ENCODE measurements around the gene RAPGEF6. TPM values are rescaled to one million over a fixed set of nuclear protein-coding genes. Genes with fewer than 3 reads are reported as not detected.

RAPGEF6 gene
- total RNA-seq, 1 experiment from 2014 or later, result 17.4 TPM

DNA sequence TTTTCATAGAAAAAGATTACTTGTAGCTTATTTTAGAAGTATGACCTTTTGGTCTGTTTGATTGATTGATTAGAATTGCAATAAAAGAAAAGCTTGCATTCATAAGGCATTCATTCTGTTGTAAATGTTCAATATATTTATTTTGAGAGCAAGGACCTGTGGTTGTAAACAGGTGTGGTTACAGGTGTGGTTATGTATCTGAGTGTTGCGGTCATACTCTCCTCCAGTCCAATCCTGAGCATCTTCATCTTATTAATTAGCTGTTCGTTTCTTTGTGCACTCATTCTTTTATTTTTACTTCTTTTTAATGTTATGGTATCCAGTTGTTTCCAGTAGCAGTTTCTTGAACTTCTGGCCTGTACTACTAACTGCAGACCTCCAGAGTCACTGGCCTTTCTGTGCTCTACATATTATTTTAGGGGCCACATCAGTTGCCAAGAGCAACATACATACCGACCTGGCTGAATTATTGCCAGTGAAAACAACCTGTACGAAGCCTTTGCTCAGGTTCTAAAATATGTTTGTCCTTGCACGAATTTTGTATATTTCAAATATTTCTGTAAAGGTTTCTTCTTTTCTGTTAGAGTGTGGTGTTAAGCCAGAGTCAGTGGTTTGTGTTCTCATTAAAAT, 242.4 kb downstream of the RAPGEF6 start:
- no peak for DNase-seq
- H3K4me1 ChIP-seq, result no peaks in the 10 kb centered on the region
- no peaks in the 10 kb centered on the region for H3K9me3 ChIP-seq
- no TSS peak for BruUV-seq (replicated peaks)
- no peaks in the 10 kb centered on the region for H3K4me1 Mint-ChIP-seq (ENCODE audit: low read depth, unreplicated experiment)
- TF ChIP-seq, protein P1, sequence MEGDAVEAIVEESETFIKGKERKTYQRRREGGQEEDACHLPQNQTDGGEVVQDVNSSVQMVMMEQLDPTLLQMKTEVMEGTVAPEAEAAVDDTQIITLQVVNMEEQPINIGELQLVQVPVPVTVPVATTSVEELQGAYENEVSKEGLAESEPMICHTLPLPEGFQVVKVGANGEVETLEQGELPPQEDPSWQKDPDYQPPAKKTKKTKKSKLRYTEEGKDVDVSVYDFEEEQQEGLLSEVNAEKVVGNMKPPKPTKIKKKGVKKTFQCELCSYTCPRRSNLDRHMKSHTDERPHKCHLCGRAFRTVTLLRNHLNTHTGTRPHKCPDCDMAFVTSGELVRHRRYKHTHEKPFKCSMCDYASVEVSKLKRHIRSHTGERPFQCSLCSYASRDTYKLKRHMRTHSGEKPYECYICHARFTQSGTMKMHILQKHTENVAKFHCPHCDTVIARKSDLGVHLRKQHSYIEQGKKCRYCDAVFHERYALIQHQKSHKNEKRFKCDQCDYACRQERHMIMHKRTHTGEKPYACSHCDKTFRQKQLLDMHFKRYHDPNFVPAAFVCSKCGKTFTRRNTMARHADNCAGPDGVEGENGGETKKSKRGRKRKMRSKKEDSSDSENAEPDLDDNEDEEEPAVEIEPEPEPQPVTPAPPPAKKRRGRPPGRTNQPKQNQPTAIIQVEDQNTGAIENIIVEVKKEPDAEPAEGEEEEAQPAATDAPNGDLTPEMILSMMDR (IDR thresholded peaks at IDR 0.05; ENCODE audit: insufficient read depth in 1 of 2, low read depth in 1 of 2, low read length in 1 of 2, severe bottlenecking in 1 of 2, unreplicated experiment in 1 of 2), result no peak
- H3K9me3 Mint-ChIP-seq (ENCODE audit: unreplicated experiment), result no peaks in the 10 kb centered on the region
- no peaks in the 10 kb centered on the region for H3K27me3 ChIP-seq (replicated peaks; ENCODE audit: control insufficient read depth, insufficient read depth, low read length)
- no peaks in the 10 kb centered on the region for H3K27me3 Mint-ChIP-seq (ENCODE audit: insufficient read depth, unreplicated experiment)
- intact Hi-C loops (cut with micrococcal nuclease; ENCODE audit: unreplicated experiment), result no loop called here
- no peak overlapping the region for H3K27ac Mint-ChIP-seq (ENCODE audit: unreplicated experiment)
- H3K36me3 ChIP-seq (ENCODE audit: control insufficient read depth, insufficient read depth, low read length), result peaks cover 1% of the 10 kb centered on the region; the same call in 1 of the 2 replicates
- no peak overlapping the region for H3K4me3 Mint-ChIP-seq (ENCODE audit: unreplicated experiment)
- ChIA-PET POLR2A (no interaction called here), CTCF (no interaction called here)
- H3K36me3 Mint-ChIP-seq (ENCODE audit: insufficient read depth, unreplicated experiment), result peaks cover 78% of the 10 kb centered on the region
- no peak overlapping the region for H3K4me3 ChIP-seq (ENCODE audit: low read depth, low read length)

DNA sequence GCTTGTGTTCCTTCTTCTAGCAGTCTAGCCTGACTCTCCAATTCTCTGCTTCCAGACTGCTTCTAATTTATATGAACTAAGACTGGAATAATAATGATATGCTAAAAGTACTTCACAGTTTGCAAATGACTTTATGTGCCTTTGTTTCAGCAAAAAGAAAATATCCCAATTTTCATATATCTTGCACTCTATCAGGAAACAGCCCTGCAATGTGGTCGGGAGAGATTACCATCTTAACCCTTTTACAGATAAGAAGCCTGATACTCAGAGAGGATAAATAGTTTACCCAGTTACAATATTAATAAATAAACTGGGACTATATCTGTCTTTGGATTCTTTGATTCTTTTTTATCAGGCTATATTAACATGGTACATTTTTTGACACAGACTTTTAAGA, 245.2 kb downstream of the RAPGEF6 start:
- Mint-ChIP-seq H3K36me3 (ENCODE audit: insufficient read depth, unreplicated experiment) (peaks cover 64% of the 10 kb centered on the region), H3K27ac (ENCODE audit: unreplicated experiment) (no peak overlapping the region), H3K9me3 (ENCODE audit: unreplicated experiment) (no peaks in the 10 kb centered on the region), H3K4me1 (ENCODE audit: low read depth, unreplicated experiment) (no peaks in the 10 kb centered on the region), H3K4me3 (ENCODE audit: unreplicated experiment) (no peak overlapping the region), H3K27me3 (ENCODE audit: insufficient read depth, unreplicated experiment) (no peaks in the 10 kb centered on the region)
- Histone ChIP-seq H3K4me3 (ENCODE audit: low read depth, low read length) (no peak overlapping the region), H3K27me3 (replicated peaks; ENCODE audit: control insufficient read depth, insufficient read depth, low read length) (no peaks in the 10 kb centered on the region), H3K9me3 (no peaks in the 10 kb centered on the region), H3K36me3 (ENCODE audit: control insufficient read depth, insufficient read depth, low read length) (no peaks in the 10 kb centered on the region; the same call in 1 of the 2 replicates), H3K4me1 (no peaks in the 10 kb centered on the region)
- intact Hi-C loops (cut with micrococcal nuclease; ENCODE audit: unreplicated experiment), result no loop called here
- CTCF ChIA-PET, result no interaction called here
- DNase-seq, result no peak
- POLR2A ChIA-PET, result no interaction called here
- TF ChIP-seq, protein P1 (IDR thresholded peaks at IDR 0.05; ENCODE audit: insufficient read depth in 1 of 2, low read depth in 1 of 2, low read length in 1 of 2, severe bottlenecking in 1 of 2, unreplicated experiment in 1 of 2), result no peak
- no TSS peak for BruUV-seq (replicated peaks)

- no peak for DNase-seq
- Mint-ChIP-seq H3K9me3 (ENCODE audit: unreplicated experiment) (no peaks in the 10 kb centered on the region), H3K27me3 (ENCODE audit: insufficient read depth, unreplicated experiment) (no peaks in the 10 kb centered on the region), H3K36me3 (ENCODE audit: insufficient read depth, unreplicated experiment) (peaks cover 63% of the 10 kb centered on the region), H3K27ac (ENCODE audit: unreplicated experiment) (no peak overlapping the region), H3K4me1 (ENCODE audit: low read depth, unreplicated experiment) (no peaks in the 10 kb centered on the region), H3K4me3 (ENCODE audit: unreplicated experiment) (no peak overlapping the region)
- TF ChIP-seq, protein P1 (IDR thresholded peaks at IDR 0.05; ENCODE audit: insufficient read depth in 1 of 2, low read depth in 1 of 2, low read length in 1 of 2, severe bottlenecking in 1 of 2, unreplicated experiment in 1 of 2), result no peak
- H3K36me3 ChIP-seq (ENCODE audit: control insufficient read depth, insufficient read depth, low read length), result no peaks in the 10 kb centered on the region; the same call in none of the 2 replicates
- H3K4me3 ChIP-seq (ENCODE audit: low read depth, low read length), result no peak overlapping the region
- no peaks in the 10 kb centered on the region for H3K27me3 ChIP-seq (replicated peaks; ENCODE audit: control insufficient read depth, insufficient read depth, low read length)
- H3K4me1 ChIP-seq, result no peaks in the 10 kb centered on the region
- ChIA-PET CTCF (no interaction called here), POLR2A (no interaction called here)
- intact Hi-C loops (cut with micrococcal nuclease; ENCODE audit: unreplicated experiment), result no loop called here
- no TSS peak for BruUV-seq (replicated peaks)
- H3K9me3 ChIP-seq, result no peaks in the 10 kb centered on the region
Observed at GRCh38 chr5:131389096-131389868, 245.7 kb downstream of the RAPGEF6 start.
